Measurements from ENCODE around the gene NKD1.

Gene NKD1

DNA sequence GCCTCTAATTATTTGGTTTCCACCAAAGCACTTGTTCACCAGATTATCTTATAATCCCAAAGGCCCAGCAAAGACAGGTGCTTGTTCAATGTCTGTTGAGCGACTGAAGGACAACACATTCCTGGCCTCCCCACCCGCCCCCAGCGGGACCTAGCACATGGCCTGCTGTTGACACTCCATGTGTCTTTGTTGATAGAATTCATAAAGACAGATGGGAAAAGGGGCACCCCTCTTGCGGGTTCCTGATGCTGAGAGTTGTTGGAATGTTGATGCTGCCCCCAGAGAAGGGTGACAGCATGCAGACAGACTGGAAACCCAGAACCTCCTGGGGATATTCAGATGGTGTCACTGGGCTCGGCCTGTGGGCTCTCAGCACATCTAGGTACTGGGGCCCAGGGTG lies 96.0 kb downstream of the NKD1 start:
- no peak overlapping the region for H3K4me3 ChIP-seq (ENCODE audit: low read length)
- H3K9ac ChIP-seq (ENCODE audit: low read length), result no peak overlapping the region
- no peaks in the 10 kb centered on the region for H3K36me3 ChIP-seq (ENCODE audit: control insufficient read depth, low read depth, low read length)
- no peaks in the 10 kb centered on the region for H3K27me3 ChIP-seq (ENCODE audit: control insufficient read depth, insufficient read depth, low read length)
- no peaks in the 10 kb centered on the region for H3K4me1 ChIP-seq (ENCODE audit: control insufficient read depth, low read depth, low read length)
- no peak overlapping the region for H3K27ac ChIP-seq (ENCODE audit: low read length)
- H3K9me3 ChIP-seq (ENCODE audit: control insufficient read depth, low read depth, low read length), result no peaks in the 10 kb centered on the region

DNA sequence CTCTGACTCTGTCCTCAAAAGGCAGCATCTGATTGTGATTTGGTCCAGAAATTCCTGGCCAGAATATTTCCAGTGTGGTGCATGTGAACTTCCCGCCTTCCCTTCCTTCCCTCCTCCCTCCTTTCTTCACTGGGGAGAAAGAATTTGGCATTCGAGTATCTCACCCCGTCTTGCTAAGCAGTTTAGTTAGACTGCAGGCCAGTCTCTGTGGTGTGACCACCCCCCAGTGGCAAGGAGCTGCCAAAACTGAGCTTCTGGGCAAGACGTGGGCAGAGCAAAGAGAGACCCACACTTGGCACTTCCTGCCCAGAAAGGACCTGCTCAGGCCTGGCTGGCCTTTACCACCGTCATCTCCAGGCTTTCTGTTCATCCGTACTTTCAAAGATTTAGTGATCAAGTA lies 96.5 kb downstream of the NKD1 start:
- Histone ChIP-seq H3K36me3 (ENCODE audit: control insufficient read depth, low read depth, low read length) (no peaks in the 10 kb centered on the region), H3K4me3 (ENCODE audit: low read length) (no peak overlapping the region), H3K9me3 (ENCODE audit: control insufficient read depth, low read depth, low read length) (no peaks in the 10 kb centered on the region), H3K27ac (ENCODE audit: low read length) (no peak overlapping the region), H3K4me1 (ENCODE audit: control insufficient read depth, low read depth, low read length) (no peaks in the 10 kb centered on the region), H3K27me3 (ENCODE audit: control insufficient read depth, insufficient read depth, low read length) (no peaks in the 10 kb centered on the region), H3K9ac (ENCODE audit: low read length) (no peak overlapping the region)

DNA sequence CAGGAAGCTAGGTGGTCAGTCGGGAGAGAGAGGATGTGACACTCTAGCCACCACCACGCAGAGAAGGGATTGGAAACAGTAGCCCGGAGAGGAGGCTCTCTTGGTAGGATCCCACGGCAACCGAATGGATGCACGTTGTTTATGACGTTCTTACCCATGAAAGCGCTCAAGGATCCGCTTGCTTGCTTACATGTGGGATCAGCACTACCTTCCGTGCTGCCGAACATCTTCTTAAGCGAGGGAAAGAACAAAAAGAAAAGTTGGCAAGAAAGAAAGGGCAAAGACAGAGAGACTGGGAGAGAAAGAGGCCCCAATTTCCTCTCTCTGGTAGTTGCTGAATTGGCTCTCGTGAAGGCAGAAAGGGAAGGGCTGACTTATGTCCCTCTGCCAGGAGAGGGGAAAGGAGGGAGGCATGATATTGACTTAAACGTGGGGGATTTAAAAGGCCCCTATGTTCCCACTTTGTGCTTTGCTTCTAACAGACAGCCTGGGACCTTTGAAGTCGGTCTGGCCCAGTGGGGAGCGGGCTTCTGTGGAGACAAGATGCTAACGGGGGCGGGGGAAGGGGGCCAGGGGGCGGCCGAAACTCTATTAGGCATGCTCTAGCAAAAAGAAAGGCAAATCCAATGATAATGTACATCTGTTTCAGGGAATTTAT lies 97.5 kb downstream of the NKD1 start:
- no peak overlapping the region for H3K4me3 ChIP-seq (ENCODE audit: low read length)
- H3K4me1 ChIP-seq (ENCODE audit: control insufficient read depth, low read depth, low read length), result no peaks in the 10 kb centered on the region
- no peaks in the 10 kb centered on the region for H3K27me3 ChIP-seq (ENCODE audit: control insufficient read depth, insufficient read depth, low read length)
- H3K27ac ChIP-seq (ENCODE audit: low read length), result no peak overlapping the region
- H3K36me3 ChIP-seq (ENCODE audit: control insufficient read depth, low read depth, low read length), result no peaks in the 10 kb centered on the region
- no peak overlapping the region for H3K9ac ChIP-seq (ENCODE audit: low read length)
- H3K9me3 ChIP-seq (ENCODE audit: control insufficient read depth, low read depth, low read length), result no peaks in the 10 kb centered on the region

DNA sequence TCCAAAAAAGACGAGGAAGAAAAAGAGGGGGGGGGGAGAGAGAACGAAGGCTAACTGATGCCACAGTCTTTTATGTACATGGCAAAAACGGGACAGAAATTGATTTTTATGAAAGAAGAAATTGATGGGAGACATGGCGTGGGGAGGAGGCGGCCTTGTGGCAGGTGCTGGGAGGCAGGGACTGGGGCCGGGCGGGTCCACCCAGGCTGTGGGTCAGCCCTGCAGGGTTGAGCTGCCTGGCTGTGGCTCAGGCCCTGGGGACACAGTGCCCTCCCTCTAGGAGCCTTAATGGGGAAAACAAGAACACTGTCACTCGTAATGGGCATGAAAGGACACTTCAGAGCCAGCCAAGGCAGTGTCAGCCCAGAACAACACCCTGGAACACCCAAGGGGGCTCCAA lies 98.1 kb downstream of the NKD1 start:
- H3K9me3 ChIP-seq (ENCODE audit: control insufficient read depth, low read depth, low read length), result no peaks in the 10 kb centered on the region
- no peaks in the 10 kb centered on the region for H3K27me3 ChIP-seq (ENCODE audit: control insufficient read depth, insufficient read depth, low read length)
- no peaks in the 10 kb centered on the region for H3K4me1 ChIP-seq (ENCODE audit: control insufficient read depth, low read depth, low read length)
- no peaks in the 10 kb centered on the region for H3K36me3 ChIP-seq (ENCODE audit: control insufficient read depth, low read depth, low read length)
- H3K9ac ChIP-seq (ENCODE audit: low read length), result no peak overlapping the region
- H3K4me3 ChIP-seq (ENCODE audit: low read length), result no peak overlapping the region
- H3K27ac ChIP-seq (ENCODE audit: low read length), result no peak overlapping the region

DNA sequence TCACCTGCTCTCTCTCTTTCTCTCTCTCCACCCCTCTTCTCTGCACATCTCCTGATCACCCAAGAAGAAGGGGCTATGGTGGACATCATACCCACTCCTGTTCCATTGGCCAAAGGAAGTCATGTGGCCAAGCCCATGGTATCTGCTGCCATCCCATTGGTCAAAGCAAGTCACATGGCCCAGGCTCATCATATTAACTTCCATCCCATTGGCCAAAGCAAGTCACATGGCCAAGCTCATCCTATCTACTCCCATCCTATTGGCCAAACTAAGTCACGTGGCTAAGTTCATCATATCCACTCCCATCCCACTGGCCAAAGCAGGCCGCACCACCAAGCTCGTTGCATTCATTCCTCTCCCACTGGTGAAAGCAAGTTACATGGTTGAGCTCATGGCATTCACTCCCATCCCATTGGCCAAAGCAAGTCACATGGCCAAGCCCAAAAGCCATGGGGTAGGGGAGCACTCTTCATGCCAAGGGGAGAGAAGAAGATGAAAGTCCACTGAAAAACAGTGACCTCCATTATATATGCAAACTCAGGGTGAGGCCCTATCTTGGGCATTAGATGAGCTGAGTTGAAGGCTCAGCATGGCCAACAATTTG lies 103.7 kb downstream of the NKD1 start:
- H3K9me3 ChIP-seq (ENCODE audit: control insufficient read depth, low read depth, low read length), result no peaks in the 10 kb centered on the region
- H3K27ac ChIP-seq (ENCODE audit: low read length), result no peak overlapping the region
- no peak overlapping the region for H3K9ac ChIP-seq (ENCODE audit: low read length)
- no peaks in the 10 kb centered on the region for H3K4me1 ChIP-seq (ENCODE audit: control insufficient read depth, low read depth, low read length)
- H3K36me3 ChIP-seq (ENCODE audit: control insufficient read depth, low read depth, low read length), result no peaks in the 10 kb centered on the region
- no peak overlapping the region for H3K4me3 ChIP-seq (ENCODE audit: low read length)
- H3K27me3 ChIP-seq (ENCODE audit: control insufficient read depth, insufficient read depth, low read length), result no peaks in the 10 kb centered on the region

DNA sequence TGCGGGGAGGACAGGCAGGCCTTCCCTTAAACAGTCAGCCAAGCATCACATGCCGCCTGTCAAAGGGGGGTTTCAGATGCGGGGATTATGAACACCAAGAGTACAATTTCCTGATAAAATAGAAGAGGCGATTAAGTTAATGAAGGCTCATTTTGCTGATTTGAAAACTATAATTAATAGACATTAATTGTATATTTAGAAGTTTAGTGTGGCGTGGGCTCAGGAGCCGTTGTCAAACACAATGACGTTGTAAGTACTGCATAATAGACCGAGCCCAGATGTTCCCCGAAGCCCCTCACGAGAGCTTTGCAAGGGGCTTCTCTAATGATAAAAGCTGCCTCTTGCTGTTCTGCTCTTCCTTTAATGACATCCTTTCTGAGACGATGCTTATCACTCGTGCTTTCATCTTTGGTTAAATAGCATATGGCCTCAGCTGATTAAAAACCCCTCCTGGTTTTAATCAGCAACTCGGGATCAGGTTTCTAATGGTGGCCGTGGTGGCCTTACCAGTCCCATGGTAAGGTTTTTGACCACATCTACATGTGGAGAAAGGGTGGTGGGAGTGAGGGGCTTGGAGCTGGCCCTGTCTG lies 104.7 kb downstream of the NKD1 start:
- Histone ChIP-seq H3K9ac (ENCODE audit: low read length) (no peak overlapping the region), H3K36me3 (ENCODE audit: control insufficient read depth, low read depth, low read length) (no peaks in the 10 kb centered on the region), H3K27me3 (ENCODE audit: control insufficient read depth, insufficient read depth, low read length) (no peaks in the 10 kb centered on the region), H3K27ac (ENCODE audit: low read length) (no peak overlapping the region), H3K9me3 (ENCODE audit: control insufficient read depth, low read depth, low read length) (no peaks in the 10 kb centered on the region), H3K4me3 (ENCODE audit: low read length) (no peak overlapping the region), H3K4me1 (ENCODE audit: control insufficient read depth, low read depth, low read length) (no peaks in the 10 kb centered on the region)

DNA sequence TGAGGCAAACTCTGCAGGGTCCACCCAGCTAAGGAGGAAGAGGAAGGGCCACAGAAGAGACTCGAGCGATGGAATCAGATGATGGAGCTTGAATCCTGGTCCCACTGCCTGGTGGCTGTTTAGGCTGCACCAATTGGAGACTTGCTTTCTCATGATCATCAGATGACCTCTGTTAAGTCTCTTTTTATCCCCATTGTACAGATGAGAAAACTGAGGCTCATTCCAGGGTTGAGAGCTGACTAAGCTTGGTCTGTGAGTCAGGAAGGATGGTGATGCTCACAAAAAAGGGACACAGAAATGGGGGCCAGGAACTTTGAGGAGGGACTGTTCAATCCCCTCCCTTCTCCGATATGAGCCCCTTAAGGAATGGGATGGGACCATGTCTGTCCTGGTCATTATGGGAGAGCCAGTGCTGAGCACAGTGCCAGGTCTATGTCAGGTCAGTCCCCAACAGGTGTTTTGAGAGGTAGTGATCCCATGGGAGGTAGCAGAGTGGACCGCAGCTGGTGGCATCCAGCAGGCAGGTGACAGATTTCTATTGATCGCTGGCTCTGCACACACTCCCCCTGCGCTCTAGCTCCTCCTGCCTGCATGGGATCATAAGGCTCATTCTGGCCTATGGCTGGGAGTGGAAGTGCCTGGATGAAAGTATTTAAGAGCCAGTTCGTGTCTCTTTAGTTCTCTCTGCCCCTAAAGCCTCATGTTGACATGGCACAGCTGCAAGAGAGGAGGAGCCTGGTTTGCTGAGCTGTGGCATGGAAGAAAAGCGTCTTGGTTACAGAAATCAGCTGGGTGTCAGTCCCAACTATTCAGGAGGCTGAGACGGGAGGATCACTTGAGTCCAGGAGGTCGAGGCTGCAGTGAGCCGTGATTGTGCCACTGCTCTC lies 105.7 kb downstream of the NKD1 start:
- Histone ChIP-seq H3K4me3 (ENCODE audit: low read length) (no peak overlapping the region), H3K27me3 (ENCODE audit: control insufficient read depth, insufficient read depth, low read length) (no peaks in the 10 kb centered on the region), H3K9me3 (ENCODE audit: control insufficient read depth, low read depth, low read length) (no peaks in the 10 kb centered on the region), H3K4me1 (ENCODE audit: control insufficient read depth, low read depth, low read length) (no peaks in the 10 kb centered on the region), H3K9ac (ENCODE audit: low read length) (no peak overlapping the region), H3K36me3 (ENCODE audit: control insufficient read depth, low read depth, low read length) (no peaks in the 10 kb centered on the region), H3K27ac (ENCODE audit: low read length) (no peak overlapping the region)

DNA sequence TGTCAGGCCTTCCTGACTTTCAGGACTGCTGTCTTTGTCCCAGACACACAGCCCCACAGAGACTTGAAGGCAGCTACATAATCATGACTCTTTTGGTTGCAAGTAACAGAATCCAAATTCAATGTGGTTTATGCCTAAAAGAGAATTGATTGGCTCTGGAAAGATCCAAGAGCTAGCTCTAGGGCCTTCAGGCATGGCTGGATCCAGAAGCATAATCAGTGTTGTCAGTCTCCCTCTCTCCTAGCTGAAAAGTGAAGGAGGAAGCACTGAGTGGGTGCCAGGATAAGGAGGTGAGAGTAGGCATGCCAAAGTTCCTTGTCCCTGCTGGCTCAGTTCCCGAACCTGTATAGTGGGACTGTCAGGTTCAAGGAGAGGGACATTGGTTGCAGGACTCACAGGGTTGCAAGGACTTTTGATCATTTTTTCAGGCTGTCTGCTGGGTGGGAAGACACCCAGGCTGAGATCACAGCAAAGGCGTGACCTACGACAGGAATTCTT lies 107.4 kb downstream of the NKD1 start:
- Histone ChIP-seq H3K27ac (ENCODE audit: low read length) (no peak overlapping the region), H3K36me3 (ENCODE audit: control insufficient read depth, low read depth, low read length) (no peaks in the 10 kb centered on the region), H3K4me1 (ENCODE audit: control insufficient read depth, low read depth, low read length) (no peaks in the 10 kb centered on the region), H3K9me3 (ENCODE audit: control insufficient read depth, low read depth, low read length) (no peaks in the 10 kb centered on the region), H3K4me3 (ENCODE audit: low read length) (no peak overlapping the region), H3K27me3 (ENCODE audit: control insufficient read depth, insufficient read depth, low read length) (no peaks in the 10 kb centered on the region), H3K9ac (ENCODE audit: low read length) (no peak overlapping the region)

DNA sequence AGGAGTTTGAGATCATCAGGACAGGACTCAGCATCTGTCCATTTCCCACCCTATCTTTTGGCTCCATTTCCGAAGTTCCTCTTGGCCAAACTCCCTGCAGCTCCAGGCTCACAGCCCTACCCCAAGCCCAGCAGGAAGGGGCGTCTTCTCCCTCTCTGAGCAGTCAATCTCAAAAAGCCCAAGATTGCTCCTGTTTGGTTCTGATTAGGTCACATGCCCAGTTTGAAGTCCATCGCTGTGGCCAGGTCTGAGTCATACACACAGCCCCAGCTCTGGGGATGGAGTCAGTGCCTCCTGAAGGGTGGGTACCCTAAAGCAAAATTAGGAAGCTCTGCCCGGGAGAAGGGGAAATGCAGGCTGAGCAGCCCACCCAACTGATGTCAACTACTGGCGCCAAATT lies 109.0 kb downstream of the NKD1 start:
- H3K27ac ChIP-seq (ENCODE audit: low read length), result no peak overlapping the region
- H3K9me3 ChIP-seq (ENCODE audit: control insufficient read depth, low read depth, low read length), result no peaks in the 10 kb centered on the region
- H3K9ac ChIP-seq (ENCODE audit: low read length), result no peak overlapping the region
- H3K4me3 ChIP-seq (ENCODE audit: low read length), result no peak overlapping the region
- H3K36me3 ChIP-seq (ENCODE audit: control insufficient read depth, low read depth, low read length), result no peaks in the 10 kb centered on the region
- H3K4me1 ChIP-seq (ENCODE audit: control insufficient read depth, low read depth, low read length), result no peaks in the 10 kb centered on the region
- H3K27me3 ChIP-seq (ENCODE audit: control insufficient read depth, insufficient read depth, low read length), result no peaks in the 10 kb centered on the region

DNA sequence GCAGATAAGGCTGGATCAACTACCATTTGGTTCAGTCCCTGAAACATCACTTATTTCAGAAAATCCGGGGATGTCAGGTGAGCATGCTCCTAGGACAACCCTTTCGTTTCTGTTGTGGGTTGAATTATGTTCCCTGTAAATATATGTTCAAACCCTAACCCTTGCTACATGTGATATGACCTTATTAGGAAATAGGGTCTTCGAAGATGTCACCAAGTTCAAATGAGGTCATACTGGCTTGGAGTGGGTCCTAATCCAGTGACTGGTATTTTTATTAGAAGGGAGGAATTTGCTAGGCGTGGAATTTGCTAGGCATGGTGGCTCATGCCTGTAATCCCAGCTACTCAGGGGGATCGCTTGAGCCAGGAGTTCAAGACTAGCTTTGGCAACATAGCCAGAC lies 111.6 kb downstream of the NKD1 start:
- no peaks in the 10 kb centered on the region for H3K9me3 ChIP-seq (ENCODE audit: control insufficient read depth, low read depth, low read length)
- no peak overlapping the region for H3K27ac ChIP-seq (ENCODE audit: low read length)
- H3K36me3 ChIP-seq (ENCODE audit: control insufficient read depth, low read depth, low read length), result no peaks in the 10 kb centered on the region
- peaks cover under 1% of the 10 kb centered on the region for H3K4me1 ChIP-seq (ENCODE audit: control insufficient read depth, low read depth, low read length)
- no peaks in the 10 kb centered on the region for H3K27me3 ChIP-seq (ENCODE audit: control insufficient read depth, insufficient read depth, low read length)
- H3K9ac ChIP-seq (ENCODE audit: low read length), result no peak overlapping the region
- H3K4me3 ChIP-seq (ENCODE audit: low read length), result no peak overlapping the region

DNA sequence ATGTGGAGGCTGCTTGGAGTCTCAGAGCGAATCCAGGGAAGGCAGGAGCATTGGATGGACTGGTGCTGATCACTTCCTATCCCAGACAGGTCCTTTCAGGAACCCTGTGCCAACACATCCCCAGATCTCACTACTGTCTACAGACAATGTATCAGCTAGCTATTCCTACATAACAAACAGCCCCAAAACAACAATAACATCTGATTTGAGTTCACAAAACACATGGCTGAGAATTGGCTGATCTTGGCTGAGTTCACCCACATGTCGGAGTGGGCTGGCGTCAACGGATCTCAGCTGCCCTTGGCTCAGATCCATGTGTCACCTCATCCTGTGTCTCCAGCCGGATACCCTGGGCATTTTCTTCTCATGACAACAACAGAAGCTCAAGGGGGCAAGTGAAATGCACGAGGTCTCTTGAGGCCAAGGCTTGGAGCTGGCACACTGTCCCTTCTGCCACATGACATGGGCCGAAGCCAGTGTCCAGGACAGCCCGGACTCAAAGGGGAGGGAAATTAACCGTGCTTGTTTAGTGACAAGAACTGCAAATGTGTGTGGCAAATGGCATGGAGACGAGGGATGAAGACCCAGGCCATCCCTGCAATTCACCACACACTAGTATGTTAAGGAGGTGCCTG lies 114.2 kb downstream of the NKD1 start:
- no peak overlapping the region for H3K27ac ChIP-seq (ENCODE audit: low read length)
- no peaks in the 10 kb centered on the region for H3K27me3 ChIP-seq (ENCODE audit: control insufficient read depth, insufficient read depth, low read length)
- no peaks in the 10 kb centered on the region for H3K36me3 ChIP-seq (ENCODE audit: control insufficient read depth, low read depth, low read length)
- no peak overlapping the region for H3K9ac ChIP-seq (ENCODE audit: low read length)
- no peak overlapping the region for H3K4me3 ChIP-seq (ENCODE audit: low read length)
- H3K4me1 ChIP-seq (ENCODE audit: control insufficient read depth, low read depth, low read length), result peaks cover 3% of the 10 kb centered on the region
- no peaks in the 10 kb centered on the region for H3K9me3 ChIP-seq (ENCODE audit: control insufficient read depth, low read depth, low read length)
